ENCODE results near the gene ZPR1. TPM values are rescaled to one million over a fixed set of nuclear protein-coding genes. Genes with fewer than 3 reads are reported as not detected.

Gene ZPR1
- total and polyA plus RNA-seq, 8 donors = 30.5 to 59.6 (median 47.5) TPM

DNA sequence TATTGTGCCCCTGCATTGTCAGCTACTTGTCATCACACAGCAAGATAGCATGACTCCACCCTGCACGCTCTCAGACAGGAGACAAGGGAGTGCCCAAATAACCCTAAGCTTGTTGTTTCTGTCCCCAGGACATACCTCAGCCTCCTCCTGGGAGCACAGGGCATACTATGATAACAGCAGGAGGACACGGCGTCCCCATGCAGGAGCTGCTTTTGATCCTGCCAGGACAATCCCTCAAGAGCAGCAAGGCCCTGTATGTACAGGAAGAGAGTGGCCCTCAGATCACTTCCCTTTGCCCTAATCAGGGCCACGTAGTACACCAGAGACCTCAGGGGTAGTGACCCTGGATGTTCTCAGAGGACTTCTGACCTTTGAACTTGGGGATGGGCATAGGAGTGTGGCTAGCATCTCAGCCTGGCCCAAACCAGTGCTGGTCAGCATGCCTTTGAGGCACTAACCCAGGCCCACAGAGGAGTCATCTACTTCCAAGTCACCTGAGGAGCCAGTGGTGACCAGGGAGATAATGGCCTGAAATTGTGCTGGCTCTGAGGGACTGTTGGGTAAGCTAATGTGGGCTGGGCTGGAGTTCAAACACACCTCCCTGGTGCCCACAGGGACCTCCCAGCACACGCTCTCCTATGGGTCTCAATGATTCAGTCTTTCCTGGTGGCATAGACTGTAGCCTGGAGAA lies 26.1 kb upstream of the ZPR1 start:
- no peak overlapping the region for H3K4me3 ChIP-seq
- TF ChIP-seq, protein P1, sequence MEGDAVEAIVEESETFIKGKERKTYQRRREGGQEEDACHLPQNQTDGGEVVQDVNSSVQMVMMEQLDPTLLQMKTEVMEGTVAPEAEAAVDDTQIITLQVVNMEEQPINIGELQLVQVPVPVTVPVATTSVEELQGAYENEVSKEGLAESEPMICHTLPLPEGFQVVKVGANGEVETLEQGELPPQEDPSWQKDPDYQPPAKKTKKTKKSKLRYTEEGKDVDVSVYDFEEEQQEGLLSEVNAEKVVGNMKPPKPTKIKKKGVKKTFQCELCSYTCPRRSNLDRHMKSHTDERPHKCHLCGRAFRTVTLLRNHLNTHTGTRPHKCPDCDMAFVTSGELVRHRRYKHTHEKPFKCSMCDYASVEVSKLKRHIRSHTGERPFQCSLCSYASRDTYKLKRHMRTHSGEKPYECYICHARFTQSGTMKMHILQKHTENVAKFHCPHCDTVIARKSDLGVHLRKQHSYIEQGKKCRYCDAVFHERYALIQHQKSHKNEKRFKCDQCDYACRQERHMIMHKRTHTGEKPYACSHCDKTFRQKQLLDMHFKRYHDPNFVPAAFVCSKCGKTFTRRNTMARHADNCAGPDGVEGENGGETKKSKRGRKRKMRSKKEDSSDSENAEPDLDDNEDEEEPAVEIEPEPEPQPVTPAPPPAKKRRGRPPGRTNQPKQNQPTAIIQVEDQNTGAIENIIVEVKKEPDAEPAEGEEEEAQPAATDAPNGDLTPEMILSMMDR (IDR thresholded peaks at IDR 0.05) = no peak
- H3K4me1 ChIP-seq = no peaks in the 10 kb centered on the region
- DNase-seq (no peak), ATAC-seq (no peak)
- no peaks in the 10 kb centered on the region for H3K9me3 ChIP-seq
- no peaks in the 10 kb centered on the region for H3K27me3 ChIP-seq
- no peaks in the 10 kb centered on the region for H3K36me3 ChIP-seq
- no peak overlapping the region for H3K27ac ChIP-seq
- intact Hi-C loops (cut with DNase I) = no loop called here

DNA sequence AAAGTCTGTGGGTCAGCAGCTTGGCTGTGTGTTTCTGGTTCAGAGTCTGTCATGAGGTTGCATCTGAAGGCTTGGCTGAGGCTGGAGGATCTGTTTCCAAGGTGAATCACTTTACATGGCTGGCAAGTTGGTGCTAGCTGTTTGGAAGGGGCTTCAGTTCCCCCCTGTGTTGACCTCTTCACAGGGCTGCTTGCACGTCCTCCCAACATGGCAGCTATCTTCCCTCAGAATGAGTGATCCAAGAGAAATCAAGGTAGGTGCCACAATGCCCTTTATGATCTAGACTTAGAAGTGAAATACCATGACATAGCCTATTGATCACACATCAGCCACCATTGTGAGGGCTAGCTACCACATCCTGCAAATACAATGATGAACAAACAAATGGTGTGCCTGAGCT lies 25.3 kb upstream of the ZPR1 start:
- Histone ChIP-seq H3K4me1 (no peaks in the 10 kb centered on the region), H3K27ac (no peak overlapping the region), H3K27me3 (no peaks in the 10 kb centered on the region), H3K36me3 (no peaks in the 10 kb centered on the region), H3K4me3 (no peak overlapping the region), H3K9me3 (no peaks in the 10 kb centered on the region)
- intact Hi-C loops (cut with DNase I) = no loop called here
- TF ChIP-seq, protein P1 (IDR thresholded peaks at IDR 0.05) = no peak
- no peak for ATAC-seq
- no peak for DNase-seq

DNA sequence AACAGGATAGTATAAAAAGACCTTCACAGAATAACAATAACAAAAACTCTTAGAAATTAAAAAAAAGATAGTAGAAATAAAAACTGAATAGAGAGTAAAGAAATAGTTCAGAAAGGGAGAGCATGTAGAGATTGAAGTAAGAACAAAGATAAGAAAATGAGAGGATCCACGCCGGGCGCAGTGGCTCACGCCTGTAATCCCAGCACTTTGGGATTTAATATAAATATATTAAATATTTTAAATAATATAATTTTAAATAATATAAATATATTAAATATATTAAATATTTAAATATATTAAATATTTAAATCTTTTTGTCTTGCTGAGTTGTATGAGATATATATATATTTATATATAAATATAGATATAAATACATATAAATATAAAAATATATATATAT lies 24.3 kb upstream of the ZPR1 start:
- ATAC-seq = no peak
- no peak overlapping the region for H3K27ac ChIP-seq
- DNase-seq = no peak
- H3K4me3 ChIP-seq = no peak overlapping the region
- TF ChIP-seq, protein P1 (IDR thresholded peaks at IDR 0.05) = no peak
- H3K36me3 ChIP-seq = no peaks in the 10 kb centered on the region
- no peaks in the 10 kb centered on the region for H3K9me3 ChIP-seq
- no peaks in the 10 kb centered on the region for H3K4me1 ChIP-seq
- H3K27me3 ChIP-seq = no peaks in the 10 kb centered on the region
- intact Hi-C loops (cut with DNase I) = no loop called here

DNA sequence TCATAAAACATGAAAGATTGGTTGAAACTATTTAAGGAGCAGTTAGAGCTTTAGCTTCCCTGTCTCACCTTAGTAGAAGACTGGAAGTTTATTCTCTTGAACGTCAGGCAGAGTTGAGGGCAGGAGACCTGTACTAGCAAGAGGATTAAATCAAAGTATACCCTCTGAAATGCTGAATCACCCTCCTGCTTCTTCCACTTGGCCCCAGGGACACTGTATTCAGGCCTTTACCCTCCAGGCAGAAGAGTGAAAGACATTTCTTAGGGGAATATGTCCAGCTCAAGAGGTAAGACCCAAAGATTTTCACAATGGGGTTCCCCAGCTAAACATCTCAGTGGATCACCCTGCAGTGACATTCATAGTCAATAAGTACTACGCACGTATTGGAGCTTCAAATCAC lies 23.4 kb upstream of the ZPR1 start:
- H3K36me3 ChIP-seq = no peaks in the 10 kb centered on the region
- DNase-seq = no peak
- no peaks in the 10 kb centered on the region for H3K27me3 ChIP-seq
- H3K9me3 ChIP-seq = no peaks in the 10 kb centered on the region
- H3K4me1 ChIP-seq = no peaks in the 10 kb centered on the region
- TF ChIP-seq, protein P1 (IDR thresholded peaks at IDR 0.05) = no peak
- ATAC-seq = no peak
- H3K27ac ChIP-seq = no peak overlapping the region
- H3K4me3 ChIP-seq = no peak overlapping the region
- intact Hi-C loops (cut with DNase I) = no loop called here

- intact Hi-C loops (cut with DNase I) = no loop called here
- DNase-seq = peak in 2 of 4 donors; percentile 58 to 83
- Histone ChIP-seq H3K4me1 (no peaks in the 10 kb centered on the region), H3K9me3 (no peaks in the 10 kb centered on the region), H3K36me3 (no peaks in the 10 kb centered on the region), H3K27me3 (no peaks in the 10 kb centered on the region), H3K4me3 (no peak overlapping the region), H3K27ac (peak overlapping the region; percentile 44 to 66)
- TF ChIP-seq, protein P1 (IDR thresholded peaks at IDR 0.05) = no peak
- peak; percentile 88 for ATAC-seq
These were observed 20.7 kb upstream of the ZPR1 start for GRCh38 chr11:116808262-116809175.
